Lung (tissue), 12 donors: ENCODE measurements around the gene ING5. TPM values are rescaled to one million over a fixed set of nuclear protein-coding genes. Genes with fewer than 3 reads are reported as not detected.

ENCODE experiments used
- ATAC-seq: fragments of 200-7000 bp; cut with Tn5 transposase; one replicate; pipeline ENCODE4 v1.9.1; 2020; ENCODE audit warnings: moderate number of reproducible peaks; ENCODE audit not compliant: insufficient read depth, low FRiP score
- DNase-seq, 3 donors: peaks; one replicate each; pipeline ENCODE4 v3.0.0-alpha.2; 2013 to 2017
- H3K27ac ChIP-seq, 2 donors: one replicate each; pipeline ENCODE4 v1.5.1; 2013; ENCODE audit warnings: mild to moderate bottlenecking in 2 of 2, moderate library complexity in 2 of 2, control low read depth in 1 of 2, inconsistent platforms in 1 of 2, low read depth in 1 of 2, low read length in 1 of 2
- H3K27me3 ChIP-seq, 3 donors: one replicate each; pipeline ENCODE4 v1.5.1; 2013; ENCODE audit warnings: low read length in 2 of 3; ENCODE audit not compliant: control insufficient read depth in 3 of 3, insufficient read depth in 3 of 3
- H3K36me3 ChIP-seq, 4 donors: one replicate each; pipeline ENCODE4 v1.5.1; 2013; ENCODE audit warnings: low read length in 4 of 4, mild to moderate bottlenecking in 1 of 4, moderate library complexity in 1 of 4; ENCODE audit not compliant: control insufficient read depth in 4 of 4, insufficient read depth in 4 of 4
- H3K4me1 ChIP-seq, 5 donors: one replicate each; pipeline ENCODE4 v1.5.1; 2013; ENCODE audit warnings: low read length in 5 of 5, mild to moderate bottlenecking in 2 of 5, moderate library complexity in 1 of 5; ENCODE audit not compliant: control insufficient read depth in 5 of 5, insufficient read depth in 5 of 5
- H3K4me3 ChIP-seq: one replicate; pipeline ENCODE4 v1.5.1; 2013; ENCODE audit warnings: mild to moderate bottlenecking, control low read depth, moderate library complexity
- H3K9ac ChIP-seq, 2 donors: one replicate each; pipeline ENCODE4 v1.5.1; 2013; ENCODE audit warnings: low read length in 2 of 2, control low read depth in 1 of 2; ENCODE audit not compliant: insufficient read depth in 1 of 2
- H3K9me3 ChIP-seq, 4 donors: one replicate each; pipeline ENCODE4 v1.5.1; 2013; ENCODE audit warnings: low read length in 3 of 4, mild to moderate bottlenecking in 1 of 4, moderate library complexity in 1 of 4; ENCODE audit not compliant: control insufficient read depth in 4 of 4, insufficient read depth in 3 of 4
- CTCF ChIP-seq: IDR thresholded peaks from 2 replicates; pipeline ENCODE4 v1.5.1; 2012; ENCODE audit warnings: mild to moderate bottlenecking; ENCODE audit errors: control extremely low read depth, extremely low read depth
- WGBS, 2 donors: extraction: QIAGEN DNeasy Blood & Tissue Kit; methylation state at CpG; one replicate each; pipeline ENCODE4 v1.1.7; 2013; 5-methylcytosine and 5-hydroxymethylcytosine counted together
- polyA plus RNA-seq, 2 donors: library from polyadenylated mRNA; stranded (reverse); fragments of 200-250 nt; gene quantifications; one replicate each; pipeline ENCODE4 v1.2.1, GENCODE V29; 2013
- total RNA-seq, 2 donors: library from RNA; depleted of rRNA in 1 of 2; stranded (reverse); fragments of >200 nt in 1 of 2; gene quantifications; one replicate each; pipeline ENCODE4 v1.2.1, GENCODE V29; 2014 to 2021
- donor health status: control.
- donor health status: control.
- donor health status: Bipolar disorder and iron deficiency.
- donor health status: healthy.
- donor health status: DM: yes; HTN: yes; CAD: no.

Gene ING5
- total and polyA plus RNA-seq, 4 donors: 19.2 to 46.8 (median 31.1) TPM

- 97 to 98% methylated on average over 20 of the region's 20 CpGs for WGBS, 2 donors
- peaks cover 0 to 3% (median 0%) of the 10 kb centered on the region in 5 donors for H3K4me1 ChIP-seq
- peaks cover 0 to 39% (median 9%) of the 10 kb centered on the region in 4 donors for H3K36me3 ChIP-seq
- H3K9ac ChIP-seq: no peak overlapping the region
- no peak overlapping the region for H3K4me3 ChIP-seq
- no peaks in the 10 kb centered on the region for H3K27me3 ChIP-seq
- no peak for ATAC-seq
- no peak for TF ChIP-seq CTCF
- H3K9me3 ChIP-seq: no peaks in the 10 kb centered on the region
- H3K27ac ChIP-seq: no peak overlapping the region
- DNase-seq: no peak
Measured at GRCh38 chr2:241754042-241754441, 52.2 kb downstream of the ING5 start.

GRCh38 chr2:241755166-241755565 lies 53.3 kb downstream of the ING5 start:
- Histone ChIP-seq H3K27me3 (no peaks in the 10 kb centered on the region), H3K4me1 (no peaks in the 10 kb centered on the region), H3K36me3 (peaks cover 0 to 35% (median 10%) of the 10 kb centered on the region in 4 donors), H3K27ac (no peak overlapping the region), H3K4me3 (no peak overlapping the region), H3K9me3 (peaks cover 0 to under 1% (median 0%) of the 10 kb centered on the region in 4 donors), H3K9ac (no peak overlapping the region)
- TF ChIP-seq CTCF: no peak
- WGBS, 2 donors: 95 to 98% methylated on average over 10 to 17 of the region's 18 CpGs
- DNase-seq: no peak
- ATAC-seq: no peak

GRCh38 chr2:241755777-241756176 lies 53.9 kb downstream of the ING5 start:
- peaks cover 0 to 35% (median 15%) of the 10 kb centered on the region in 4 donors for H3K36me3 ChIP-seq
- no peak for DNase-seq
- WGBS, 2 donors: 97% methylated on average over 27 of the region's 27 CpGs

More at GRCh38 chr2:241755777-241756176, 53.9 kb downstream of the ING5 start:
- H3K27ac ChIP-seq: no peak overlapping the region
- no peaks in the 10 kb centered on the region for H3K4me1 ChIP-seq
- no peak overlapping the region for H3K9ac ChIP-seq
- peaks cover 0 to 2% (median 0%) of the 10 kb centered on the region in 4 donors for H3K9me3 ChIP-seq
- no peak for ATAC-seq
- no peaks in the 10 kb centered on the region for H3K27me3 ChIP-seq
- no peak overlapping the region for H3K4me3 ChIP-seq
- TF ChIP-seq CTCF: no peak
